ENCODE measurements around the gene MIAT.
"Not testable (repeated sequence)": the region's sequence is repeated elsewhere in the genome, so short reads cannot be mapped to it uniquely, and the experiment has no call there.

The MIAT gene

GRCh38 chr22:26656891-26657851 lies at the start of gene MIAT:
MIAT (plus strand) TSS chr22:26657588.
- DNase-seq, result no peak

GRCh38 chr22:26608129-26608528 lies 49.3 kb upstream of the MIAT start:
- no peak for DNase-seq

- DNase-seq, result no peak
These were observed 48.1 kb upstream of the MIAT start for GRCh38 chr22:26609287-26609686.

GRCh38 chr22:26610072-26610958 lies 47.1 kb upstream of the MIAT start:
- peak in 1 of 2 experiments; percentile 4 for DNase-seq

- DNase-seq, result no peak
These were observed 46.4 kb upstream of the MIAT start for GRCh38 chr22:26610996-26611395.

GRCh38 chr22:26612652-26613051 lies 44.7 kb upstream of the MIAT start:
- DNase-seq, result no peak

- DNase-seq, result not testable (repeated sequence)
These were observed 43.6 kb upstream of the MIAT start for GRCh38 chr22:26613753-26614152.

- no peak for DNase-seq
These were observed 43.1 kb upstream of the MIAT start for GRCh38 chr22:26614322-26614721.

GRCh38 chr22:26615149-26615548 lies 42.2 kb upstream of the MIAT start:
- no peak for DNase-seq

GRCh38 chr22:26615830-26616435 lies 41.5 kb upstream of the MIAT start:
- DNase-seq, result no peak

GRCh38 chr22:26616650-26617049 lies 40.7 kb upstream of the MIAT start:
- no peak for DNase-seq

GRCh38 chr22:26617271-26618199 lies 39.9 kb upstream of the MIAT start, which contains the start of gene CRYBB1:
CRYBB1 (minus strand) TSS chr22:26618027; CDS start chr22:26616319, 1,708 bp downstream.
- DNase-seq, result peak in 1 of 2 experiments; percentile 49

GRCh38 chr22:26618455-26618854 lies 38.9 kb upstream of the MIAT start:
- no peak for DNase-seq

GRCh38 chr22:26619510-26619909 lies 37.9 kb upstream of the MIAT start:
- no peak for DNase-seq

- no peak for DNase-seq
These were observed 37.2 kb upstream of the MIAT start for GRCh38 chr22:26620197-26620596.

GRCh38 chr22:26621663-26622062 lies 35.7 kb upstream of the MIAT start, which contains the start of gene CRYBA4:
CRYBA4 (plus strand) TSS chr22:26621963; CDS start chr22:26622597, 634 bp downstream.
- no peak for DNase-seq

GRCh38 chr22:26623984-26624383 lies 33.4 kb upstream of the MIAT start:
- no peak for DNase-seq

GRCh38 chr22:26624803-26625202 lies 32.6 kb upstream of the MIAT start:
- no peak for DNase-seq

GRCh38 chr22:26629988-26630761 lies 27.2 kb upstream of the MIAT start:
- DNase-seq, result no peak

GRCh38 chr22:26631282-26631681 lies 26.1 kb upstream of the MIAT start:
- no peak for DNase-seq

Data from Kasumi-1 (cell line).